Fibroblast of the aortic adventitia (primary cell): ENCODE results near the gene ZNF426. TPM values are rescaled to one million over a fixed set of nuclear protein-coding genes. Genes with fewer than 3 reads are reported as not detected.
"Not testable (repeated sequence)": the region's sequence is repeated elsewhere in the genome, so short reads cannot be mapped to it uniquely, and the experiment has no call there.

Source experiments
- DNase-seq: peaks from one replicate; pipeline ENCODE4 v3.0.0-alpha.2; 2010; ENCODE audit warnings: low read depth
- H3K4me3 ChIP-seq: 2 replicates; pipeline ENCODE4 v1.5.1; 2011; ENCODE audit warnings: low read depth, mild to moderate bottlenecking, control low read depth, low read length, moderate library complexity
- CTCF ChIP-seq: IDR thresholded peaks from 2 replicates; pipeline ENCODE4 v1.5.1; 2011; ENCODE audit warnings: mild to moderate bottlenecking, low read length, control low read depth, inconsistent platforms; ENCODE audit not compliant: insufficient read depth
- total RNA-seq: library from RNA; depleted of rRNA; stranded (reverse); fragments of >200 nt; gene quantifications from 2 replicates; pipeline ENCODE4 v1.2.3, GENCODE V29; 2012; ENCODE audit warnings: low replicate concordance

The ZNF426 gene
- total RNA-seq, 1 donor, result 24.0 TPM

GRCh38 chr19:9565900-9566705 is 27.7 kb upstream of the ZNF426 start:
- peak; percentile 5 for DNase-seq
- no peak overlapping the region for H3K4me3 ChIP-seq

DNA sequence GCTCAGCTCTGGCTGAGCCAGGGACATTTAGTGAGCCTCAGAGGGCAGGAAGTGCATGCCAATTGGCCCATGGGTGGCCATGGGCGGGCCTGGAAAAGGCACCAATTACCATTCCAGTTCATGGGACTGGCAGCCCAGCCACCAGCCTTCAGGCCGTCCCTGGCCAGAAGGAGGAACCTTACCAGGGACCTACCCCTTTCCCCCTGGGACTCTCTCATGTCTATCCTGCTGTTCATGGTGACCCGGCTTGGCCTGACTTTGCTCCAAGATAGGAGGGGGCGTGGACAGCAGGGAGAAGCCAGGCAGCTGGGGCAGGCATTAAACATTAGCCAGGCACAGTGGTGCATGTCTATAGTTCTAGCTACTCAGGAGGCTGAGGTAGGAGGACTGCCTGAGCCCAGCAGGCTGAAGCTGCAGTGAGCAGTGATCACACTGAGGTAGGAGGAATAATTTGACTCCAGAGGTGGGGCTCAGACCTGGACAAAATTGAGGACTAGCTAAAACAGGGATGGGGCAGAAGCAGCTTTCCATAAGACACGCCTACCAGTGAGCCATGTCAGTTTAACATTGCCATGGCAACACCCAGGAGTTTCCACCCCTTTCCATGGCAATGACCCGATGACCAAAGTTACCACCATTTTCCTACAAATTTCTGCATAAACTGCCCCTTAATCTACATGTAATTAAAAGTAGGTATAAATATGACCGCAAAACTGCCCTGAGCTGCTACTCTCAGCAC is 14.3 kb upstream of the ZNF426 start:
- TF ChIP-seq CTCF, result no peak
- no peak overlapping the region for H3K4me3 ChIP-seq
- DNase-seq, result no peak

More at GRCh38 chr19:9565900-9566705, 27.7 kb upstream of the ZNF426 start:
- TF ChIP-seq CTCF, result no peak

DNA sequence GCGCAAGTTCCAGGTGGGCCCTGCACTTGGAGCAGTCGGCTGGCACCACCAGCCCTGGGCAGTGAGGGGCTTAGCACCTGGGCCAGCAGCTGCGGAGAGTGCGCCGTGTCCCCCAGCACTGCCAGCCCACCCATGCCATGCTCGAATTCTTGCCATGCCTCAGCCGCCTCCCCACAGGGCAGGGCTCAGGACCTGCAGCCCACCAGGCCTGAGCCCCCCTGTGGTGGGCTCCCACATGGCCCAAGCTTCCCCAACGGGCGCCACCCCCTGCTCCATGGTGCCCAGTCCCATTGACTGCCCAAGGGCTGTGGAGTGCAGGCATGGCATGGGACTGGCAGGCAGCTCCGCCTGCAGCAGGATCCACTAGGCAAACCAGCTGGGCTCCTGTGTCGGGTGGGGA is 9.4 kb upstream of the ZNF426 start:
- DNase-seq, result no peak
- TF ChIP-seq CTCF, result no peak

GRCh38 chr19:9541281-9541680 is 2.8 kb upstream of the ZNF426 start:
- not testable (repeated sequence) for DNase-seq, H3K4me3 ChIP-seq

More for the DNA sequence above, 9.4 kb upstream of the ZNF426 start:
- no peak overlapping the region for H3K4me3 ChIP-seq

DNA sequence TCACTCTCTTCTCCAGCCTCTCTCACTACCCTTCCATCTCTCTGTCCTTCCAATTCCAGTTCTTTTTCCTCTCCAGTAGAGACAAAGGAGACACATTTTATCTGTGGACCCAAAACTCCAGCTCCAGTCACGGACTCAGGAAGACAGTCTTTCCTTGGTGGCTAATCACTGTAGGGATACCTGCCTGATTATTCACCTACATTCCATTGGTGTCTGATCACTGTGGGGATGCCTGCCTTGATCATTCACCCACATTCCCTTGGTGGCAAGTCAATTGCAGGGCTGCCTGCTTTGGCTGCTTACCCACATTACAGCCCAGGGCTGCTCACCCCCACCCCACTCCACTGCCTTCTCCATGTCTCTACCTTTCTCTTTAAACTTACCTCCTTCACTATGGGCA is 1.5 kb upstream of the ZNF426 start:
- not testable (repeated sequence) for DNase-seq

DNA sequence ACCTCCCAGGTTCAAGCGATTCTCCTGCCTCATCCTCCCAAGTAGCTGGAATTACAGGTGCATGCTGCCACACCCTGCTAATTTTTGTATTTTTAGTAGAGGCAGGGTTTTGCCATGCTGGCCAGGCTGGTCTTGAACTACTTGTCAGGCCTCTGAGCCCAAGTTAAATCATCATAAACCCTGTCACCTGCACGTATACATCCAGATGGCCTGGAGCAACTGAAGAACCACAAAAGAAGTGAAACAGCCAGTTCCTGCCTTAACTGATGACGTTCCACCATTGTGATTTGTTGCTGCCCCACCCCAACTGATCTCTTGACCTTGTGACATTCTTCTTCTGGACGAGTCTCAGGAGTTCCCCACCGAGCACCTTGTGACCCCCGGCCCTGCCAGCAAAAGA is 756 bp upstream of the ZNF426 start:
- not testable (repeated sequence) for DNase-seq
- H3K4me3 ChIP-seq, result peak overlapping the region; percentile 90

More for the DNA sequence above, 1.5 kb upstream of the ZNF426 start:
- not testable (repeated sequence) for H3K4me3 ChIP-seq

GRCh38 chr19:9535934-9536333 is 2.5 kb downstream of the ZNF426 start:
- TF ChIP-seq CTCF, result no peak
- no peak for DNase-seq
- no peak overlapping the region for H3K4me3 ChIP-seq

DNA sequence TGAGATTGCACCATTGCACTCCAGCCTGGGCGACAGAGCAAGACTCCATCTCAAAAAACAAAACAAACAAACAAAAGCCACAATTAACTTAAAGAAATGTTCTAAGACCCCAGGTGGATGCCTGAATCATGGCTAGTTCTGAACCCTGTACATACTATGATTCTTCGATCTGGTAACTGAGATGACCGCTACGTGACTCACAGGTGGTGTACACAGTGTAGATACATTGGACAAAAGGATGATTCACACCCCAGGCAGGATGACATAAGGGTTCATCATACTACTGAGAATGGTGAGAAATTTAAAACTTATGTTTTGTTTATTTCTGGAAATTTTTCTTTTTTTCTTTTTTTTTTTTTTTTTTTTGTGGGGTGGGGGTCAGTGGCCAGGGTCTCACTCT is 6.5 kb downstream of the ZNF426 start:
- H3K4me3 ChIP-seq, result no peak overlapping the region
- TF ChIP-seq CTCF, result no peak
- no peak for DNase-seq
